K562 (cell line): ENCODE data around the gene RAB3GAP2. TPM values are rescaled to one million over a fixed set of nuclear protein-coding genes. Genes with fewer than 3 reads are reported as not detected.

Source experiments
- ASH1L ChIP-seq: fragments of 450-650 bp; IDR thresholded peaks from 2 replicates; pipeline ENCODE4 v1.6.1; 2018; ENCODE audit warnings: borderline replicate concordance, mild to moderate bottlenecking, low read depth; ENCODE audit not compliant: partially characterized antibody
- CXXC5 ChIP-seq: fragments of 250-450 bp; sonication (Bioruptor Pico); IDR thresholded peaks from 2 replicates; pipeline ENCODE4 v1.8.0; 2022; ENCODE audit warnings: inconsistent platforms, mild to moderate bottlenecking, moderate library complexity
- DLX4 ChIP-seq: fragments of 250-450 bp; sonication (Bioruptor Pico); IDR thresholded peaks from 2 replicates; pipeline ENCODE4 v1.6.1; 2021; ENCODE audit warnings: mild to moderate bottlenecking
- EGR1 ChIP-seq: fragments of 450-650 bp; conservative IDR thresholded peaks from 2 replicates; pipeline ENCODE4 v1.6.1; 2017; ENCODE audit warnings: mild to moderate bottlenecking
- EP300 ChIP-seq: IDR thresholded peaks from 2 replicates; pipeline ENCODE4 v1.6.1; 2012; ENCODE audit warnings: low read length, improper control_type of control experiment
- GABPA ChIP-seq: fragments of 200-800 bp; sonication (Bioruptor generic); conservative IDR thresholded peaks from 2 replicates; pipeline ENCODE4 v1.6.1; 2016; ENCODE audit warnings: low read depth, missing genetic modification characterization, missing compliant biosample characterization
- KDM1A ChIP-seq, 2 experiments: fragments of 450-650 bp; IDR thresholded peaks; 2 replicates each; pipeline ENCODE4 v1.6.1; 2016; ENCODE audit warnings: mild to moderate bottlenecking in 2 of 2
- KLF6 ChIP-seq: fragments of 250-450 bp; sonication (Bioruptor Pico); IDR thresholded peaks from 2 replicates; pipeline ENCODE4 v1.4.0; 2020; ENCODE audit warnings: mild to moderate bottlenecking, moderate library complexity, borderline replicate concordance
- LARP7 ChIP-seq: fragments of 450-650 bp; IDR thresholded peaks from 2 replicates; pipeline ENCODE4 v1.6.1; 2016
- LEF1 ChIP-seq: fragments of 450-650 bp; IDR thresholded peaks from 2 replicates; pipeline ENCODE4 v1.6.1; 2016; ENCODE audit warnings: mild to moderate bottlenecking
- MEIS2 ChIP-seq: fragments of 450-650 bp; IDR thresholded peaks from 2 replicates; pipeline ENCODE4 v1.6.1; 2014; ENCODE audit warnings: mild to moderate bottlenecking; ENCODE audit not compliant: partially characterized antibody
- MXD1 ChIP-seq: fragments of 250-450 bp; sonication (Bioruptor Pico); IDR thresholded peaks from 2 replicates; pipeline ENCODE4 v1.8.0; 2021; ENCODE audit warnings: borderline replicate concordance, mild to moderate bottlenecking, moderate library complexity; ENCODE audit not compliant: poor library complexity, severe bottlenecking
- RBM34 ChIP-seq: fragments of 200-400 bp; formaldehyde crosslinking; IDR thresholded peaks from 2 replicates; pipeline ENCODE4 v1.6.1; 2018; ENCODE audit warnings: low read length, borderline replicate concordance; ENCODE audit not compliant: insufficient read depth
- RBM39 ChIP-seq: fragments of 200-400 bp; formaldehyde crosslinking; optimal IDR thresholded peaks from 2 replicates; pipeline ENCODE3; 2018; ENCODE audit warnings: low read depth, low read length
- SMARCB1 ChIP-seq: IDR thresholded peaks from 2 replicates; pipeline ENCODE4 v1.6.1; 2011; ENCODE audit warnings: improper control_type of control experiment, low read depth; ENCODE audit not compliant: insufficient read length
- XRCC5 ChIP-seq: fragments of 200-400 bp; formaldehyde crosslinking; IDR thresholded peaks from 2 replicates; pipeline ENCODE4 v1.6.1; 2017; ENCODE audit warnings: low read depth, mild to moderate bottlenecking, low read length
- ZEB2 ChIP-seq: fragments of 450-650 bp; IDR thresholded peaks from 2 replicates; pipeline ENCODE4 v1.6.1; 2016
- ZNF584 ChIP-seq: fragments of 200-800 bp; sonication (Bioruptor generic); IDR thresholded peaks from 2 replicates; pipeline ENCODE4 v1.6.1; 2016; ENCODE audit warnings: low read depth, mild to moderate bottlenecking, missing genetic modification characterization, missing compliant biosample characterization
- ZNF778 ChIP-seq: fragments of 450-650 bp; formaldehyde crosslinking; IDR thresholded peaks from 2 replicates; pipeline ENCODE4 v1.4.0; 2020; ENCODE audit warnings: mild to moderate bottlenecking, moderate library complexity
- polyA plus RNA-seq, 8 experiments: library from polyadenylated mRNA; depleted of rRNA in 4 of 8; stranded (reverse) in 5 of 8; unstranded in 3 of 8; fragments of >200 nt; fragmentation: Nextera tagmentation in 2 of 8; fragmentation: Illumina TruSeq in 1 of 8; extraction: Ambion mirVana in 2 of 8; extraction: Trizol in 1 of 8; gene quantifications; 2 replicates each; pipeline versions ENCODE4 v1.2.1 to v1.2.3, GENCODE V29; 2011 to 2014; ENCODE audit warnings: inconsistent platforms in 1 of 8, missing spikeins in 1 of 8
- total RNA-seq, 7 experiments: library from RNA; depleted of rRNA in 6 of 7; stranded (reverse); fragments of >200 nt in 6 of 7; fragmentation: Illumina TruSeq in 2 of 7; extraction: Trizol in 2 of 7; gene quantifications; 2 replicates each; pipeline versions ENCODE4 v1.2.1 to v1.2.3, GENCODE V29; 2011 to 2021; ENCODE audit warnings: low replicate concordance in 1 of 7
- TF ChIP-seq, protein P1 (sequence below), 2 experiments: fragments of 450-650 bp; IDR thresholded peaks; 2 replicates each; pipeline ENCODE4 v1.6.1; 2018; ENCODE audit warnings: mild to moderate bottlenecking in 2 of 2, low read depth in 1 of 2; ENCODE audit not compliant: partially characterized antibody in 2 of 2
- TF ChIP-seq, protein P2 (sequence below): fragments of 450-650 bp; IDR thresholded peaks from 2 replicates; pipeline ENCODE4 v1.6.1; 2016
- TF ChIP-seq, protein P3 (sequence below): IDR thresholded peaks from 2 replicates; pipeline ENCODE4 v1.6.1; 2011; ENCODE audit warnings: borderline replicate concordance, low read depth, mild to moderate bottlenecking, moderate library complexity, low read length; ENCODE audit not compliant: insufficient read depth, poor library complexity, severe bottlenecking

Gene RAB3GAP2
- total and polyA plus RNA-seq, 9 of the 15 experiments (the other 6 are each of a cell fraction or from before 2014, with no cell fraction given) = 14.1 to 69.1 (median 32.2) TPM

- TF ChIP-seq, protein P1, sequence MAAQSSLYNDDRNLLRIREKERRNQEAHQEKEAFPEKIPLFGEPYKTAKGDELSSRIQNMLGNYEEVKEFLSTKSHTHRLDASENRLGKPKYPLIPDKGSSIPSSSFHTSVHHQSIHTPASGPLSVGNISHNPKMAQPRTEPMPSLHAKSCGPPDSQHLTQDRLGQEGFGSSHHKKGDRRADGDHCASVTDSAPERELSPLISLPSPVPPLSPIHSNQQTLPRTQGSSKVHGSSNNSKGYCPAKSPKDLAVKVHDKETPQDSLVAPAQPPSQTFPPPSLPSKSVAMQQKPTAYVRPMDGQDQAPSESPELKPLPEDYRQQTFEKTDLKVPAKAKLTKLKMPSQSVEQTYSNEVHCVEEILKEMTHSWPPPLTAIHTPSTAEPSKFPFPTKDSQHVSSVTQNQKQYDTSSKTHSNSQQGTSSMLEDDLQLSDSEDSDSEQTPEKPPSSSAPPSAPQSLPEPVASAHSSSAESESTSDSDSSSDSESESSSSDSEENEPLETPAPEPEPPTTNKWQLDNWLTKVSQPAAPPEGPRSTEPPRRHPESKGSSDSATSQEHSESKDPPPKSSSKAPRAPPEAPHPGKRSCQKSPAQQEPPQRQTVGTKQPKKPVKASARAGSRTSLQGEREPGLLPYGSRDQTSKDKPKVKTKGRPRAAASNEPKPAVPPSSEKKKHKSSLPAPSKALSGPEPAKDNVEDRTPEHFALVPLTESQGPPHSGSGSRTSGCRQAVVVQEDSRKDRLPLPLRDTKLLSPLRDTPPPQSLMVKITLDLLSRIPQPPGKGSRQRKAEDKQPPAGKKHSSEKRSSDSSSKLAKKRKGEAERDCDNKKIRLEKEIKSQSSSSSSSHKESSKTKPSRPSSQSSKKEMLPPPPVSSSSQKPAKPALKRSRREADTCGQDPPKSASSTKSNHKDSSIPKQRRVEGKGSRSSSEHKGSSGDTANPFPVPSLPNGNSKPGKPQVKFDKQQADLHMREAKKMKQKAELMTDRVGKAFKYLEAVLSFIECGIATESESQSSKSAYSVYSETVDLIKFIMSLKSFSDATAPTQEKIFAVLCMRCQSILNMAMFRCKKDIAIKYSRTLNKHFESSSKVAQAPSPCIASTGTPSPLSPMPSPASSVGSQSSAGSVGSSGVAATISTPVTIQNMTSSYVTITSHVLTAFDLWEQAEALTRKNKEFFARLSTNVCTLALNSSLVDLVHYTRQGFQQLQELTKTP (IDR thresholded peaks at IDR 0.05; ENCODE audit: low read depth in 1 of 2, partially characterized antibody in 2 of 2) = peak in 1 of 2 experiments; percentile 75
- TF ChIP-seq MEIS2 (peak; percentile 100), KDM1A (IDR thresholded peaks at IDR 0.05) (peak; percentile 100), ASH1L (no peak), DLX4 (CRISPR knock-in tag) (no peak), RBM34 (no peak), LARP7 (no peak), CXXC5 (CRISPR knock-in tag) (peak; percentile 76), SMARCB1 (no peak), ZNF778 (CRISPR knock-in tag) (no peak), GABPA (0 out of 2 replicates have a peak, but pooled peaks have one; percentile 11), LEF1 (peak; percentile 92), ZNF584 (CRISPR knock-in tag) (peak; percentile 75; the same call in 1 of the 2 replicates), MXD1 (no peak), EP300 (peak; percentile 87), ZEB2 (peak; percentile 89), RBM39 (no peak), KLF6 (CRISPR knock-in tag) (no peak), XRCC5 (no peak), EGR1 (no peak)
- TF ChIP-seq, protein P2, sequence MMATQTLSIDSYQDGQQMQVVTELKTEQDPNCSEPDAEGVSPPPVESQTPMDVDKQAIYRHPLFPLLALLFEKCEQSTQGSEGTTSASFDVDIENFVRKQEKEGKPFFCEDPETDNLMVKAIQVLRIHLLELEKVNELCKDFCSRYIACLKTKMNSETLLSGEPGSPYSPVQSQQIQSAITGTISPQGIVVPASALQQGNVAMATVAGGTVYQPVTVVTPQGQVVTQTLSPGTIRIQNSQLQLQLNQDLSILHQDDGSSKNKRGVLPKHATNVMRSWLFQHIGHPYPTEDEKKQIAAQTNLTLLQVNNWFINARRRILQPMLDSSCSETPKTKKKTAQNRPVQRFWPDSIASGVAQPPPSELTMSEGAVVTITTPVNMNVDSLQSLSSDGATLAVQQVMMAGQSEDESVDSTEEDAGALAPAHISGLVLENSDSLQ = peak; percentile 90
- TF ChIP-seq, protein P3, sequence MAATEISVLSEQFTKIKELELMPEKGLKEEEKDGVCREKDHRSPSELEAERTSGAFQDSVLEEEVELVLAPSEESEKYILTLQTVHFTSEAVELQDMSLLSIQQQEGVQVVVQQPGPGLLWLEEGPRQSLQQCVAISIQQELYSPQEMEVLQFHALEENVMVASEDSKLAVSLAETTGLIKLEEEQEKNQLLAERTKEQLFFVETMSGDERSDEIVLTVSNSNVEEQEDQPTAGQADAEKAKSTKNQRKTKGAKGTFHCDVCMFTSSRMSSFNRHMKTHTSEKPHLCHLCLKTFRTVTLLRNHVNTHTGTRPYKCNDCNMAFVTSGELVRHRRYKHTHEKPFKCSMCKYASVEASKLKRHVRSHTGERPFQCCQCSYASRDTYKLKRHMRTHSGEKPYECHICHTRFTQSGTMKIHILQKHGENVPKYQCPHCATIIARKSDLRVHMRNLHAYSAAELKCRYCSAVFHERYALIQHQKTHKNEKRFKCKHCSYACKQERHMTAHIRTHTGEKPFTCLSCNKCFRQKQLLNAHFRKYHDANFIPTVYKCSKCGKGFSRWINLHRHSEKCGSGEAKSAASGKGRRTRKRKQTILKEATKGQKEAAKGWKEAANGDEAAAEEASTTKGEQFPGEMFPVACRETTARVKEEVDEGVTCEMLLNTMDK = no peak
These were observed 153.2 kb downstream of the RAB3GAP2 start (continued) for GRCh38 chr1:220119043-220119512.
